ENCODE measurements around the gene ATF4. TPM values are rescaled to one million over a fixed set of nuclear protein-coding genes. Genes with fewer than 3 reads are reported as not detected.

Gene ATF4
- total and polyA plus RNA-seq, 2 of the 13 experiments (the other 11 are each of a cell fraction or from before 2014, with no cell fraction given) = 486 to 1,297 TPM

GRCh38 chr22:39490966-39491680 is 29.2 kb upstream of the ATF4 start (continued):
- no peak for TF ChIP-seq THAP9 (CRISPR knock-in tag; IDR thresholded peaks at IDR 0.05; ENCODE audit: borderline replicate concordance)

GRCh38 chr22:39491696-39492095 is 28.7 kb upstream of the ATF4 start:
- in situ Hi-C loops (cut with HindIII; ENCODE audit: extremely low pct_ligation_motif_present, low pct_unique_long_range_greater_than_20kb) = no loop called here
- no peak overlapping the region for H3K9ac ChIP-seq (ENCODE audit: insufficient read depth, low read depth, low read length)

More at GRCh38 chr22:39491696-39492095, 28.7 kb upstream of the ATF4 start:
- Histone ChIP-seq H3K36me3 (replicated peaks in 1 of 2; ENCODE audit: control insufficient read depth in 1 of 2, insufficient read depth in 2 of 2, low read length in 2 of 2) (no peaks in the 10 kb centered on the region), H3K27me3 (ENCODE audit: control insufficient read depth in 1 of 2, insufficient read depth in 2 of 2, low read length in 2 of 2) (peaks cover 0 to 2% of the 10 kb centered on the region in 2 experiments; a peak in 1 of 5 replicates), H4K20me1 (ENCODE audit: insufficient read depth, low read length) (no peaks in the 10 kb centered on the region), H2AFZ (ENCODE audit: low read length) (no peak overlapping the region), H3K9me3 (ENCODE audit: low read length) (no peaks in the 10 kb centered on the region), H3K27ac (ENCODE audit: extremely low read length, insufficient read depth, low read length) (no peak overlapping the region), H3K4me1 (ENCODE audit: insufficient read depth, low read length) (peaks cover 33% of the 10 kb centered on the region), H3K4me3 (replicated peaks in 1 of 3; ENCODE audit: insufficient read depth in 1 of 3, low read depth in 2 of 3, low read length in 3 of 3) (no peak overlapping the region), H3K4me2 (ENCODE audit: low read depth, low read length) (no peak overlapping the region), H3K79me2 (ENCODE audit: insufficient read depth, low read length) (no peaks in the 10 kb centered on the region)
- TF ChIP-seq XBP1 (CRISPR knock-in tag; IDR thresholded peaks at IDR 0.05) (no peak), KAT2B (IDR thresholded peaks at IDR 0.05; ENCODE audit: borderline replicate concordance, low read depth, low read length) (no peak), ZNF350 (CRISPR knock-in tag; IDR thresholded peaks at IDR 0.05; ENCODE audit: borderline replicate concordance, low read depth) (no peak), ZNF574 (CRISPR knock-in tag; IDR thresholded peaks at IDR 0.05) (no peak), PBX3 (CRISPR knock-in tag; IDR thresholded peaks at IDR 0.05; ENCODE audit: borderline replicate concordance) (no peak), MZF1 (CRISPR knock-in tag; IDR thresholded peaks at IDR 0.05; ENCODE audit: borderline replicate concordance) (no peak), KLF16 (CRISPR knock-in tag; IDR thresholded peaks at IDR 0.05) (no peak), GTF3A (CRISPR knock-in tag; conservative IDR thresholded peaks at IDR 0.05) (no peak), POGZ (CRISPR knock-in tag; IDR thresholded peaks at IDR 0.05) (no peak)
- DNase-seq (ENCODE audit: low spot score) (no peak), FAIRE-seq (no peak), ATAC-seq (no peak)
- ChIA-PET CTCF (ENCODE audit: low intra/inter-chr PET ratio, low total read pairs) (no interaction called here), POLR2A (no interaction called here)
- BruUV-seq (replicated peaks) = no TSS peak
- WGBS (ENCODE audit: low lambda C conversion rate) = 6% methylated on average over 4 of the region's 6 CpGs
- intact Hi-C loops (cut with micrococcal nuclease; ENCODE audit: unreplicated experiment) = no loop called here

All from HepG2 (cell line).